Ishikawa (cell line): ENCODE results near the gene AHNAK2.

Experiments used
- CEBPB ChIP-seq: IDR thresholded peaks from 2 replicates; pipeline ENCODE4 v1.6.1; 2012
- CREB1 ChIP-seq: IDR thresholded peaks from 2 replicates; pipeline ENCODE4 v1.6.1; 2012; ENCODE audit warnings: low read depth
- EGR1 ChIP-seq: IDR thresholded peaks from 2 replicates; pipeline ENCODE4 v1.6.1; 2012
- EP300 ChIP-seq: IDR thresholded peaks from 2 replicates; pipeline ENCODE4 v1.6.1; 2012; ENCODE audit warnings: borderline replicate concordance
- FOXM1 ChIP-seq: IDR thresholded peaks from 2 replicates; pipeline ENCODE4 v1.6.1; 2012; ENCODE audit warnings: low read depth, borderline replicate concordance
- NFIC ChIP-seq: IDR thresholded peaks from 2 replicates; pipeline ENCODE4 v1.6.1; 2012
- RAD21 ChIP-seq: IDR thresholded peaks from 2 replicates; pipeline ENCODE4 v1.6.1; 2012; ENCODE audit warnings: low read depth
- REST ChIP-seq: IDR thresholded peaks from 2 replicates; pipeline ENCODE4 v1.6.1; 2012; ENCODE audit warnings: low read depth, mild to moderate bottlenecking
- TAF1 ChIP-seq: IDR thresholded peaks from 2 replicates; pipeline ENCODE4 v1.6.1; 2012; ENCODE audit warnings: low read depth, mild to moderate bottlenecking
- TCF12 ChIP-seq: IDR thresholded peaks from 2 replicates; pipeline ENCODE4 v1.6.1; 2012; ENCODE audit warnings: low read depth
- TEAD4 ChIP-seq: IDR thresholded peaks from 2 replicates; pipeline ENCODE4 v1.6.1; 2012
- YY1 ChIP-seq: IDR thresholded peaks from 2 replicates; pipeline ENCODE4 v1.6.1; 2012; ENCODE audit warnings: low read depth
- ZBTB7A ChIP-seq: IDR thresholded peaks from 2 replicates; pipeline ENCODE4 v1.6.1; 2012; ENCODE audit warnings: low read depth
- TF ChIP-seq, protein P1 (sequence below): IDR thresholded peaks from 2 replicates; pipeline ENCODE4 v1.6.1; 2012
- TF ChIP-seq, protein P2 (sequence below): IDR thresholded peaks from 2 replicates; pipeline ENCODE4 v1.6.1; 2012

The AHNAK2 gene

GRCh38 chr14:104983231-104983721 lies 5.1 kb upstream of the AHNAK2 start:
- TF ChIP-seq EGR1 (no peak), TAF1 (no peak), NFIC (no peak), REST (no peak), TCF12 (no peak), TEAD4 (no peak), CEBPB (no peak), ZBTB7A (no peak), RAD21 (no peak), FOXM1 (no peak), YY1 (no peak), CREB1 (no peak), EP300 (no peak)
- TF ChIP-seq, protein P1, sequence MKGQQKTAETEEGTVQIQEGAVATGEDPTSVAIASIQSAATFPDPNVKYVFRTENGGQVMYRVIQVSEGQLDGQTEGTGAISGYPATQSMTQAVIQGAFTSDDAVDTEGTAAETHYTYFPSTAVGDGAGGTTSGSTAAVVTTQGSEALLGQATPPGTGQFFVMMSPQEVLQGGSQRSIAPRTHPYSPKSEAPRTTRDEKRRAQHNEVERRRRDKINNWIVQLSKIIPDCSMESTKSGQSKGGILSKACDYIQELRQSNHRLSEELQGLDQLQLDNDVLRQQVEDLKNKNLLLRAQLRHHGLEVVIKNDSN = no peak
- TF ChIP-seq, protein P2, sequence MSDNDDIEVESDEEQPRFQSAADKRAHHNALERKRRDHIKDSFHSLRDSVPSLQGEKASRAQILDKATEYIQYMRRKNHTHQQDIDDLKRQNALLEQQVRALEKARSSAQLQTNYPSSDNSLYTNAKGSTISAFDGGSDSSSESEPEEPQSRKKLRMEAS = no peak

- TF ChIP-seq TAF1 (no peak), EP300 (no peak), TCF12 (no peak), YY1 (no peak), EGR1 (no peak), TEAD4 (no peak), CEBPB (no peak), NFIC (no peak), FOXM1 (no peak), REST (no peak), ZBTB7A (no peak), CREB1 (no peak)
- TF ChIP-seq, protein P2 = no peak
- TF ChIP-seq, protein P1 = no peak
These were observed 4.5 kb upstream of the AHNAK2 start for GRCh38 chr14:104982548-104983230.

GRCh38 chr14:104981699-104982541 lies 3.7 kb upstream of the AHNAK2 start:
- TF ChIP-seq NFIC (no peak), TAF1 (no peak), EGR1 (no peak), CREB1 (no peak), ZBTB7A (no peak)
- TF ChIP-seq, protein P1 = no peak

GRCh38 chr14:104980611-104981531 lies 2.7 kb upstream of the AHNAK2 start:
- TF ChIP-seq NFIC = no peak
- no peak for TF ChIP-seq REST
